Right lobe of liver (tissue), 6 donors: ENCODE measurements around the gene CACNG4. TPM values are rescaled to one million over a fixed set of nuclear protein-coding genes. Genes with fewer than 3 reads are reported as not detected.

Source experiments
- ATAC-seq, 4 donors: fragments of 200-7000 bp; cut with Tn5 transposase; one replicate each; pipeline ENCODE4 v1.9.1; 2020; ENCODE audit warnings: mild to moderate bottlenecking in 4 of 4, moderate library complexity in 4 of 4
- DNase-seq, 3 donors: peaks; one replicate each; pipeline ENCODE4 v3.0.0-alpha.2; 2020
- H3K27ac ChIP-seq, 3 donors: fragments of 200-600 bp; one replicate each; pipeline ENCODE4 v1.8.0; 2022
- H3K27me3 ChIP-seq, 2 donors: fragments of 200-600 bp; one replicate each; pipeline ENCODE4 v1.8.0; 2022
- H3K36me3 ChIP-seq, 4 donors: fragments of 200-600 bp; sonication (generic) in 1 of 4; one replicate each; pipeline versions ENCODE4 v1.5.1 to v1.8.0; 2017 to 2022; ENCODE audit warnings: control low read depth in 1 of 4
- H3K4me1 ChIP-seq, 4 donors: fragments of 200-600 bp; sonication (generic) in 1 of 4; one replicate each; pipeline versions ENCODE4 v1.5.1 to v1.8.0; 2017 to 2022; ENCODE audit warnings: control low read depth in 1 of 4
- H3K4me3 ChIP-seq, 3 donors: fragments of 200-600 bp; one replicate each; pipeline ENCODE4 v1.8.0; 2022
- H3K9me3 ChIP-seq, 4 donors: fragments of 200-600 bp; sonication (generic) in 1 of 4; one replicate each; pipeline versions ENCODE4 v1.5.1 to v1.8.0; 2017 to 2022; ENCODE audit warnings: control low read depth in 1 of 4
- CTCF ChIP-seq, 4 donors: fragments of 200-600 bp in 3 of 4; fragments of 450-650 bp in 1 of 4; IDR thresholded peaks; one replicate each; pipeline versions ENCODE4 v1.5.1 to v1.8.0; 2016 to 2022; ENCODE audit warnings: antibody characterized with exemption in 4 of 4, mild to moderate bottlenecking in 2 of 4
- POLR2A ChIP-seq: fragments of 450-650 bp; IDR thresholded peaks from one replicate; pipeline ENCODE4 v1.6.1; 2017; ENCODE audit warnings: antibody characterized with exemption, mild to moderate bottlenecking
- WGBS: methylation state at CpG from one replicate; pipeline ENCODE4 v1.1.6; 2018; ENCODE audit warnings: low coverage, low lambda C conversion rate; ENCODE audit not compliant: insufficient coverage; ENCODE audit errors: missing lambda C conversion rate; 5-methylcytosine and 5-hydroxymethylcytosine counted together
- intact Hi-C, 2 donors: fragments of 100-400 bp; cut with DNase I; formaldehyde crosslinking; loops; one replicate each; pipeline versions ENCODE4 v1.11.2 to v1.14.1; 2022
- total RNA-seq, 6 experiments: library from RNA; depleted of rRNA in 2 of 6; stranded (reverse); fragments of >200 nt in 2 of 6; fragmentation: NEBNext Ultra II Directional in 3 of 6; extraction: Animal tissue kit (Norgen Biotek cat#: 25700) in 3 of 6; gene quantifications; one replicate each; pipeline versions ENCODE4 v1.1.0 to v1.2.4, GENCODE V29; 2016 to 2023
- donor health status: DM: no; HTN: yes; CAD: no.
- donor health status: DM: no; HTN: no; CAD: no.
- donor health status: DM: no; HTN: no; CAD: no.
- donor health status: DM: no; HTN: yes; CAD: no.
- donor health status: DM: no; HTN: yes; CAD: no.

Gene CACNG4
- total RNA-seq, 6 experiments from 2014 or later: not detected

- Histone ChIP-seq H3K4me1 (peaks cover 0 to 12% (median 0%) of the 10 kb centered on the region in 4 donors), H3K27me3 (peaks cover 0 to 7% of the 10 kb centered on the region in 2 donors), H3K9me3 (no peaks in the 10 kb centered on the region), H3K27ac (no peak overlapping the region), H3K36me3 (no peaks in the 10 kb centered on the region), H3K4me3 (peak overlapping the region in 2 of 3 donors; percentile 16 to 42)
- intact Hi-C loops: no loop called here
- TF ChIP-seq POLR2A: no peak
- no peak for TF ChIP-seq CTCF (IDR thresholded peaks at IDR 0.05)
- ATAC-seq (peak in 2 of 4 donors; percentile 8 to 50), DNase-seq (no peak)
- WGBS: 0% methylated on average over 3 of the region's 36 CpGs
These were observed 1.3 kb downstream of the CACNG4 start for GRCh38 chr17:66965801-66966262.

DNA sequence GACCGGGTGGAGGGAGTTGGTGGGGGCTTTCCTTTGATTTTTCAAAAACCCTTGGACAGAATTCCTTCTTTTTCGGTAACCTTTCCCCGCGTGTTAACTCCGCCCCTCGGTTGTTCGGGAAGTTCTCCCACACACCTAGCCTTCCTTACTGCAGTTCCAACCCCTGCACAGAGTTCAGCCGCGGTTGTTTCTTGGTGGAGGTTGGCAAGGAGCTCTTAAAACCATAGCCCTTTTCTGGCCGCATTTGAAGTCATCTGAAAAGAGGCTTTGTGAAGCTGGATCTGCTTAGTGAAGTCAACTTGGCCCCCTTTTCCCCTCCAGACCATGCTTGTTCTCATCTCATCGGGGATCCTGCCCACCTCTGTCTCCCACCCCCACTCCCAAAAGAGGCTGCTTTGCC lies 1.8 kb downstream of the CACNG4 start:
- H3K27me3 ChIP-seq: peaks cover 0 to 7% of the 10 kb centered on the region in 2 donors

GRCh38 chr17:66966704-66967418 lies 2.4 kb downstream of the CACNG4 start:
- H3K9me3 ChIP-seq: no peaks in the 10 kb centered on the region
- H3K27ac ChIP-seq: no peak overlapping the region
- peaks cover 0 to 12% (median 0%) of the 10 kb centered on the region in 4 donors for H3K4me1 ChIP-seq
- intact Hi-C loops: no loop called here
- DNase-seq: no peak
- no peak overlapping the region for H3K4me3 ChIP-seq
- TF ChIP-seq POLR2A (no peak), CTCF (IDR thresholded peaks at IDR 0.05) (no peak)
- ATAC-seq: no peak
- H3K27me3 ChIP-seq: peaks cover 0 to 7% of the 10 kb centered on the region in 2 donors
- no peaks in the 10 kb centered on the region for H3K36me3 ChIP-seq
- WGBS: 73% methylated on average over 6 of the region's 9 CpGs

More for the DNA sequence above, 1.8 kb downstream of the CACNG4 start:
- H3K4me3 ChIP-seq: no peak overlapping the region
- 12% methylated on average over 11 of the region's 11 CpGs for WGBS
- H3K36me3 ChIP-seq: no peaks in the 10 kb centered on the region
- H3K27ac ChIP-seq: no peak overlapping the region
- DNase-seq: no peak
- TF ChIP-seq CTCF (IDR thresholded peaks at IDR 0.05): no peak
- no peak for TF ChIP-seq POLR2A
- H3K4me1 ChIP-seq: peaks cover 0 to 12% (median 0%) of the 10 kb centered on the region in 4 donors
- intact Hi-C loops: no loop called here
- ATAC-seq: no peak
- H3K9me3 ChIP-seq: no peaks in the 10 kb centered on the region

DNA sequence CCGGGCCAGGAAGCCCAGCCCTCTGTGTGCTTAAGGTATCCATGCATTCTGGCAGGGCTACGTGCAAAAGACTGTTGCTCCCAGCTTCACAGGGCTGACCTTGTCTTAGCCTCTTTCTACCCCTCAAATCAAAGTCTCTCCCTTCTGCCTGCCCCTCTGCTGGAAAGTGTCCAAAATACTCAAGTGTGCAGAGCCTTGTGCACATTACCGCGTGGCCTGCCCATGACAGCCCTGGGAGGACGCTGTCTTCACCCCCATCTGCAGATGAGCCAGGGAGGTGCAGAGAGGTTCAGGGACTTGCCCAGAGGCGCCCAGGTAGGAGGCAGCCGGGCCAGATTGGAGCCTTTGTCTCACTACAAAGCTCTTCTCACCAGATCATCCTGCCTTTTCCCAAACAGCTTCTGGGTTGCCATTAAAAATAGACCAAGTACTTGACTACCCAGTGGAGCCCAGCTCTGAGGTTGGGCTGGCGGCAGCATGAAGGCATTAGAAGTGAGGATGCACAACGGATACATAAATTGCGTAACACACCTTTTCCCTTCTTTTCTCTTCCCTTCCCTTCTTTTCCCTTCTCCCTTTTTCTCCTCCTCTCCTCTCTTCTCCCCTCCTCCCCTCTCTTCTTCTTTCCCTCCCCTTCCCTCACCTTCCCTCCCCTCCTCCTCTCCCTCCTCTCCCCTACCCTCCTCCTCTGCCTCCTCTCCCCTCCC lies 3.5 kb downstream of the CACNG4 start:
- H3K27me3 ChIP-seq: peaks cover 0 to 7% of the 10 kb centered on the region in 2 donors
- intact Hi-C loops: no loop called here
- no peak for ATAC-seq
- no peak overlapping the region for H3K4me3 ChIP-seq
- no peak for DNase-seq
- no peaks in the 10 kb centered on the region for H3K36me3 ChIP-seq
- no peaks in the 10 kb centered on the region for H3K9me3 ChIP-seq
- TF ChIP-seq CTCF (IDR thresholded peaks at IDR 0.05) (no peak), POLR2A (no peak)
- 60% methylated on average over 6 of the region's 10 CpGs for WGBS
- H3K27ac ChIP-seq: no peak overlapping the region
- H3K4me1 ChIP-seq: peaks cover 0 to 12% (median 0%) of the 10 kb centered on the region in 4 donors
